ENCODE results near the gene LARP4.

DNA sequence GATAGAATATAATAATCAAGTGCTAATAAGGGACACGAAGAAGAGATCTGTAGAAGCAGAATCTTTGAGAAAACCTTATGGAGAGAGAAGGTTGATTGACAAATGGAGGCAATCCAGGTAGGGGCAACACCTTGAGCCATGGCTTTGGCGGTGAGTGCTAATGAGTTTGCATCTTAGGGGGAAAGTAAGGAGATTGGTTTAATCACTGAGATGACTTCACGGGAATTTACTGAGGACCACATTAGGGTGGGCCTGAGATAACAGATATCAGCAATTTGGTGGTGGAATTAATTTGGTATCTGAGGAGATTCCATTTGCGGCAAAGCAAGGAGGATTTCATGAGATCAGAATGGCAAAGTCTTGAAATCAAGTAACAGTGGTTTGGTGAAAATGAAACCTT, 1.8 kb upstream of the LARP4 start:
- TF ChIP-seq POLR2A (IDR thresholded peaks at IDR 0.05) = no peak
- TF ChIP-seq, protein P1, sequence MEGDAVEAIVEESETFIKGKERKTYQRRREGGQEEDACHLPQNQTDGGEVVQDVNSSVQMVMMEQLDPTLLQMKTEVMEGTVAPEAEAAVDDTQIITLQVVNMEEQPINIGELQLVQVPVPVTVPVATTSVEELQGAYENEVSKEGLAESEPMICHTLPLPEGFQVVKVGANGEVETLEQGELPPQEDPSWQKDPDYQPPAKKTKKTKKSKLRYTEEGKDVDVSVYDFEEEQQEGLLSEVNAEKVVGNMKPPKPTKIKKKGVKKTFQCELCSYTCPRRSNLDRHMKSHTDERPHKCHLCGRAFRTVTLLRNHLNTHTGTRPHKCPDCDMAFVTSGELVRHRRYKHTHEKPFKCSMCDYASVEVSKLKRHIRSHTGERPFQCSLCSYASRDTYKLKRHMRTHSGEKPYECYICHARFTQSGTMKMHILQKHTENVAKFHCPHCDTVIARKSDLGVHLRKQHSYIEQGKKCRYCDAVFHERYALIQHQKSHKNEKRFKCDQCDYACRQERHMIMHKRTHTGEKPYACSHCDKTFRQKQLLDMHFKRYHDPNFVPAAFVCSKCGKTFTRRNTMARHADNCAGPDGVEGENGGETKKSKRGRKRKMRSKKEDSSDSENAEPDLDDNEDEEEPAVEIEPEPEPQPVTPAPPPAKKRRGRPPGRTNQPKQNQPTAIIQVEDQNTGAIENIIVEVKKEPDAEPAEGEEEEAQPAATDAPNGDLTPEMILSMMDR (IDR thresholded peaks at IDR 0.05) = no peak

All from Peyer's patch (tissue), 4 donors.